Measurements from ENCODE around the gene CSE1L. TPM values are rescaled to one million over a fixed set of nuclear protein-coding genes. Genes with fewer than 3 reads are reported as not detected.

CSE1L gene
- polyA plus RNA-seq, 1 donor from 2014 or later = 74.2 TPM

DNA sequence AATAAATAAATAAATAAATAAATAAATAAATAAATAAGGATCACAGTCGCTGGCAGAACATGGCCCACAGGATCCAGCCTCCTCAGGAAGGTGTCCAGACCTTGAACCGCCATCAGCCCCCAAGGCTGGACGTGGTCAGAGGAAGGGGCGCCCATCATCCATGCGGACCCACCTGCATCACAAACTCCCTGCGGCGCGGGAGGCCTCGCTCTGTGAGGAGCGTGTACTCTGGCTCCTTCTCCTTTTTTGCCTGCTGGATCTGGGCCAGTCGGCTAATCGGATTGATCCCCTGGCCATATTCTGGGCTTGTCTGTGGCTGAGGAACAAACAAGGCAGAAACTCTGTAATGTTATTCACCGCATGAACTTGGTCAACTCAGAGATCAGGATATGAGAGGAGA is 76.8 kb downstream of the CSE1L start:
- Histone ChIP-seq H3K9me3 (ENCODE audit: low read length) (no peaks in the 10 kb centered on the region), H4K20me1 (ENCODE audit: insufficient read depth) (no peaks in the 10 kb centered on the region), H3K4me3 (ENCODE audit: low read length) (no peak overlapping the region), H3K27ac (ENCODE audit: low read length) (no peak overlapping the region), H2AFZ (ENCODE audit: low read depth, low read length) (no peak overlapping the region), H3K36me3 (ENCODE audit: insufficient read depth, low read length) (peaks cover 13% of the 10 kb centered on the region), H3K9me2 (ENCODE audit: insufficient read depth, low read length) (no peaks in the 10 kb centered on the region), H3K4me2 (ENCODE audit: low read length) (no peak overlapping the region), H3K79me2 (replicated peaks; ENCODE audit: insufficient read depth, low read length) (no peaks in the 10 kb centered on the region), H3F3A (ENCODE audit: insufficient read depth, low read length, poor library complexity, severe bottlenecking) (no peaks in the 10 kb centered on the region), H3K9ac (ENCODE audit: low read length) (no peak overlapping the region), H3K27me3 (ENCODE audit: insufficient read depth, low read depth, low read length) (no peaks in the 10 kb centered on the region)
- TF ChIP-seq EZH2 (IDR thresholded peaks at IDR 0.05; ENCODE audit: borderline replicate concordance, insufficient read depth, low read length, poor library complexity, severe bottlenecking) (no peak), EP300 (conservative IDR thresholded peaks at IDR 0.05; ENCODE audit: poor library complexity, severe bottlenecking) (no peak), MXI1 (conservative IDR thresholded peaks at IDR 0.05; ENCODE audit: poor library complexity, severe bottlenecking) (no peak), RAD21 (conservative IDR thresholded peaks at IDR 0.05) (no peak), CTCF (IDR thresholded peaks at IDR 0.05; ENCODE audit: poor library complexity, severe bottlenecking) (no peak), SMC3 (conservative IDR thresholded peaks at IDR 0.05; ENCODE audit: poor library complexity) (no peak), TAF1 (IDR thresholded peaks at IDR 0.05; ENCODE audit: low read depth) (no peak), POLR2AphosphoS5 (IDR thresholded peaks at IDR 0.05) (no peak)
- TF ChIP-seq, protein P1, sequence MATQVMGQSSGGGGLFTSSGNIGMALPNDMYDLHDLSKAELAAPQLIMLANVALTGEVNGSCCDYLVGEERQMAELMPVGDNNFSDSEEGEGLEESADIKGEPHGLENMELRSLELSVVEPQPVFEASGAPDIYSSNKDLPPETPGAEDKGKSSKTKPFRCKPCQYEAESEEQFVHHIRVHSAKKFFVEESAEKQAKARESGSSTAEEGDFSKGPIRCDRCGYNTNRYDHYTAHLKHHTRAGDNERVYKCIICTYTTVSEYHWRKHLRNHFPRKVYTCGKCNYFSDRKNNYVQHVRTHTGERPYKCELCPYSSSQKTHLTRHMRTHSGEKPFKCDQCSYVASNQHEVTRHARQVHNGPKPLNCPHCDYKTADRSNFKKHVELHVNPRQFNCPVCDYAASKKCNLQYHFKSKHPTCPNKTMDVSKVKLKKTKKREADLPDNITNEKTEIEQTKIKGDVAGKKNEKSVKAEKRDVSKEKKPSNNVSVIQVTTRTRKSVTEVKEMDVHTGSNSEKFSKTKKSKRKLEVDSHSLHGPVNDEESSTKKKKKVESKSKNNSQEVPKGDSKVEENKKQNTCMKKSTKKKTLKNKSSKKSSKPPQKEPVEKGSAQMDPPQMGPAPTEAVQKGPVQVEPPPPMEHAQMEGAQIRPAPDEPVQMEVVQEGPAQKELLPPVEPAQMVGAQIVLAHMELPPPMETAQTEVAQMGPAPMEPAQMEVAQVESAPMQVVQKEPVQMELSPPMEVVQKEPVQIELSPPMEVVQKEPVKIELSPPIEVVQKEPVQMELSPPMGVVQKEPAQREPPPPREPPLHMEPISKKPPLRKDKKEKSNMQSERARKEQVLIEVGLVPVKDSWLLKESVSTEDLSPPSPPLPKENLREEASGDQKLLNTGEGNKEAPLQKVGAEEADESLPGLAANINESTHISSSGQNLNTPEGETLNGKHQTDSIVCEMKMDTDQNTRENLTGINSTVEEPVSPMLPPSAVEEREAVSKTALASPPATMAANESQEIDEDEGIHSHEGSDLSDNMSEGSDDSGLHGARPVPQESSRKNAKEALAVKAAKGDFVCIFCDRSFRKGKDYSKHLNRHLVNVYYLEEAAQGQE (IDR thresholded peaks at IDR 0.05; ENCODE audit: borderline replicate concordance) = no peak

- no peaks in the 10 kb centered on the region for H3K9me2 ChIP-seq (ENCODE audit: insufficient read depth, low read length)
- no peaks in the 10 kb centered on the region for H3F3A ChIP-seq (ENCODE audit: insufficient read depth, low read length, poor library complexity, severe bottlenecking)
- no peak overlapping the region for H2AFZ ChIP-seq (ENCODE audit: low read depth, low read length)
- no peaks in the 10 kb centered on the region for H3K79me2 ChIP-seq (replicated peaks; ENCODE audit: insufficient read depth, low read length)
- H3K36me3 ChIP-seq (ENCODE audit: insufficient read depth, low read length) = peaks cover 8% of the 10 kb centered on the region
- no peak overlapping the region for H3K4me3 ChIP-seq (ENCODE audit: low read length)
- no peak overlapping the region for H3K9ac ChIP-seq (ENCODE audit: low read length)
- H3K27ac ChIP-seq (ENCODE audit: low read length) = no peak overlapping the region
- H4K20me1 ChIP-seq (ENCODE audit: insufficient read depth) = no peaks in the 10 kb centered on the region
- H3K27me3 ChIP-seq (ENCODE audit: insufficient read depth, low read depth, low read length) = no peaks in the 10 kb centered on the region
- TF ChIP-seq EZH2 (IDR thresholded peaks at IDR 0.05; ENCODE audit: borderline replicate concordance, insufficient read depth, low read length, poor library complexity, severe bottlenecking) (no peak), RAD21 (conservative IDR thresholded peaks at IDR 0.05) (no peak), MXI1 (conservative IDR thresholded peaks at IDR 0.05; ENCODE audit: poor library complexity, severe bottlenecking) (no peak), CTCF (IDR thresholded peaks at IDR 0.05; ENCODE audit: poor library complexity, severe bottlenecking) (no peak), SMC3 (conservative IDR thresholded peaks at IDR 0.05; ENCODE audit: poor library complexity) (no peak), TAF1 (IDR thresholded peaks at IDR 0.05; ENCODE audit: low read depth) (no peak), POLR2AphosphoS5 (IDR thresholded peaks at IDR 0.05) (no peak), EP300 (conservative IDR thresholded peaks at IDR 0.05; ENCODE audit: poor library complexity, severe bottlenecking) (no peak)
- TF ChIP-seq, protein P1 (IDR thresholded peaks at IDR 0.05; ENCODE audit: borderline replicate concordance) = no peak
- no peaks in the 10 kb centered on the region for H3K9me3 ChIP-seq (ENCODE audit: low read length)
- H3K4me2 ChIP-seq (ENCODE audit: low read length) = no peak overlapping the region
Measured at GRCh38 chr20:49123982-49124381, 77.9 kb downstream of the CSE1L start.
